GM19193 (cell line): ENCODE results near the gene VPS13C.

Source experiments
- POLR2A ChIP-seq: IDR thresholded peaks from 4 replicates; pipeline ENCODE4 v1.6.1; 2011; ENCODE audit not compliant: insufficient read depth, insufficient read length; ENCODE audit errors: extremely low read depth

Gene VPS13C

DNA sequence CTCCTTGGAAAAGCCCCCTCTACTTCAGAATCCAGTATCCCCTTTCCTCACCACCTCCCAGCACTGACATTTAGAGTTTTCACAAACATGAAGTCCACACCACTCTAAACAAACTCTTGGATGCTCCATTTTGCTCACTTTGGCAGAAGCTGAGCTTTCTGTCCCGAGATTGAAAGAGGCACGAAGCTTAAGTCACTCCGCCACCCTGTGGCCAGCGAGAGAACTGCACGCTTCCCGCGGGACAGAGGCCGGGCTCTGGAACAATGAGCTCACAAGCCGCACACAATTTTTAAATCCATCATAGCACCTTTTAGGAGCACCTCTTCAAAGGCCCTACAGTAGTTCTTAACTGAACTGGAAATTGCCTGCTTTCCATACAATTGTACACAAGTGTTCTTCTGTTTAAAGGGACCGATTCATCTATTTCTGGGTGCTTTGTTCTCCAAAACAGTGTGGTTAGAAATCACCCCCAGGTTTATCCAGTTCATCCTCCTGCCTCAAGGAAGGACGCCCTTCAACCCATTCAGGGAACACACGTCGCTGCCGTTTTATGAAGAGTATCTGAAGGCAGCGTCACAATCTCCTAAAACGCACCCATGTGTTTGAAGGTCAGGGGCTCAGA, 226.1 kb downstream of the VPS13C start:
- TF ChIP-seq POLR2A: no peak

GRCh38 chr15:61832223-61832622, 228.0 kb downstream of the VPS13C start:
- no peak for TF ChIP-seq POLR2A

DNA sequence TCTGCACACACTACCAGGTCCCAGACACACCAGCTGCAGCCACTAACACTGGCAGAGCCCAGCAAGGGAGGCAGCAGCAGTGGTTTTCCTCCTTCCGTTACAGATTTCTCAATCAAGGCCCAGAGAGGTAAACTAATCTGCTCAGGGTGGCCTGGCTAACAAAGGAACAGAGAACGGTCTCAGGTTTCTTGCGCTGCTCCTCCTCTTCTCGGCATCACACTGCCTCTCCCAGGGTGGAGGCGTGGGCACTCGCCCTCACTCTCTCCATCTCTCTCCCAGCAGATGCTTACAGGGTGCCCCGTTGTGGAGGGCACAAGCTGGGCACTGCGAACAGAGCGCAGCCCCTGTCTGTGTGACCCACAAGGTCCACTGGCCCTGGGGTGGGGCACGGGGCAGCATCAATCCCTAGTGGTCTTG, 228.7 kb downstream of the VPS13C start:
- TF ChIP-seq POLR2A: no peak

- no peak for TF ChIP-seq POLR2A
Measured at GRCh38 chr15:61830536-61831330, 229.5 kb downstream of the VPS13C start.

- no peak for TF ChIP-seq POLR2A
Measured at GRCh38 chr15:61829514-61829889, 230.7 kb downstream of the VPS13C start.

DNA sequence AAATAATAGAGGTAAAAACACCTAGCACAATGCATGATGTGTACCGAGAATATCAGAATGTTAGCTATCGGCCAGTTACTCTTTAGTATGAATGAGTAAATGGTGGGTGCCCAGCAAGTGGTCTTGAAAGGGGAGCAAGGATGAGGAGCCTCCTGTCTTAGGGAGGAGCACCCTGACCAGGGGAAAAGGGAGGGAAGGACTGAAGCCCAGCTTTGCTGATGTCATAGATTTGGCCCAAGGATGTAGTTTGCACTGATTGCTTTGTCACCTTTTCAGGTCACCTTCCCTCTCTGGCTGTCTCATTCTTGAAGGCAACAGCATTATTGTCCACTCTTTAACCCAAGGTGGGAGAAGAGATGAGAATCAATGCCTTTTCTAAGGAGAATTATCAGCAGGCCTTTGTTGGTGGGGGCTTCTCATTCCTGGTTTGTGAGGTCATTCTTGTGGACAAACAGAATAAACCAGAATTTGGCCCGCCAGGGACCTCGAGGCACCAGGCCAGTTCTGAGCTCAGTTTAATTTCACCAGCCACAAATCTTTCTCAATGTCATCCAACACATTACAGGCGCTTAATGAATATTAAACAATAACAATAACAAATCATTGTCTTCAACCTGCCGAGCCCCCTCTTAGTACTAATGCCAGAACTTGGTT, 231.3 kb downstream of the VPS13C start:
- TF ChIP-seq POLR2A: no peak

- TF ChIP-seq POLR2A: no peak
Measured at GRCh38 chr15:61828008-61828407, 232.2 kb downstream of the VPS13C start.

DNA sequence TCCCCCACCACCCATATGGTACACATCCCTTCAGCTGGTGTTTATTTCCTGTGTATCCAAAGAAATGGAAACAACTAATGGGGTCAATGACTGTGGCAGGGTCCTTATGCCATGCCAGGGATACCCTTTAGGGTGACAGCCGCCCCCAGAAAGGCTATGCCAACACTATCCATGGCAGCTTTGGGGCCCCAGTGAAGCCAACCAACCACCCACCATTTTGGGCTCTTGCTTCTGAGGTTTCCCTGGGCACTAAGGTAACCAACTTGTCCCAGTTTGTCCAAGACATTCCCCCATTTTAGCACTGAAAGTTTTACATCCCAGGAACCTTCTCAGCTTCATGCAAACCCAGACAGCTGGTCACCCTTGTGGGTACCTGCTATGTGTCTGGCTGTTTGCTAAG, 233.1 kb downstream of the VPS13C start:
- TF ChIP-seq POLR2A: no peak

GRCh38 chr15:61824291-61824690, 236.0 kb downstream of the VPS13C start:
- no peak for TF ChIP-seq POLR2A

DNA sequence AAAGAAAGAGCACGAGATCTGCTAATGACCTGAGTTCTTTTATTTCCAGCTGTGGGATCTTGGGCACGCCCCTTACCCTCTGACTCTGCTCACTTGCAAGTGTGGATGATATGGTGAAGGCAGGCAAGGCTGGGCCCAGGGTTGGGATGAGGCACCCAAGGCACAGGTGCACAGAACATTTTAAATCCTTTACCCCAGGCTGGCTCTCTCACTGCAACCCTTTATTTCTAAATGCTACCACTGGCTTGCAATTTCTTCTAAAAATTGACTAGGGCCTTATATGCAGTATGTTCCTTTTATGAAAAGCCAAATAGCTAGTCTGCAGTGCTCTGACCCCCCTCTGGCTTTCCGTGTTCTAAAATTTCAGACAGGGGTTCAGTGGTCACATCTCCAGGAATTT, 237.7 kb downstream of the VPS13C start:
- no peak for TF ChIP-seq POLR2A

- TF ChIP-seq POLR2A: no peak
Measured at GRCh38 chr15:61820951-61821350, 239.3 kb downstream of the VPS13C start.

GRCh38 chr15:61820212-61820611, 240.0 kb downstream of the VPS13C start:
- no peak for TF ChIP-seq POLR2A

GRCh38 chr15:61819386-61819785, 240.9 kb downstream of the VPS13C start:
- TF ChIP-seq POLR2A: no peak

GRCh38 chr15:61818801-61819200, 241.4 kb downstream of the VPS13C start:
- TF ChIP-seq POLR2A: no peak

GRCh38 chr15:61816856-61817255, 243.4 kb downstream of the VPS13C start:
- no peak for TF ChIP-seq POLR2A
